ENCODE data around the gene BRSK2.
"Not testable (repeated sequence)": the region's sequence is repeated elsewhere in the genome, so short reads cannot be mapped to it uniquely, and the experiment has no call there.

Gene BRSK2

DNA sequence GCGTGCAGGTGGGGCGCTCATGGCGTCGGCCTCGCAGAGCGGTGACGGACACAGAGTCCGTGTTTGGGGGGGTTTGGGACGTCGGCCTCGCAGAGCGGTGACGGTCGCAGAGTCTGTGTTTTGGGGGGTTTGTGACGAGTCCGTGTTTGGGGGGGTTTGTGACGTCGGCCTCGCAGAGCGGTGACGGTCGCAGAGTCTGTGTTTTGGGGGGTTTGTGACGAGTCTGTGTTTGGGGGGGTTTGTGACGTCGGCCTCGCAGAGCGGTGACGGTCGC lies 20.1 kb downstream of the BRSK2 start:
- DNase-seq (ENCODE audit: low read depth): not testable (repeated sequence)

DNA sequence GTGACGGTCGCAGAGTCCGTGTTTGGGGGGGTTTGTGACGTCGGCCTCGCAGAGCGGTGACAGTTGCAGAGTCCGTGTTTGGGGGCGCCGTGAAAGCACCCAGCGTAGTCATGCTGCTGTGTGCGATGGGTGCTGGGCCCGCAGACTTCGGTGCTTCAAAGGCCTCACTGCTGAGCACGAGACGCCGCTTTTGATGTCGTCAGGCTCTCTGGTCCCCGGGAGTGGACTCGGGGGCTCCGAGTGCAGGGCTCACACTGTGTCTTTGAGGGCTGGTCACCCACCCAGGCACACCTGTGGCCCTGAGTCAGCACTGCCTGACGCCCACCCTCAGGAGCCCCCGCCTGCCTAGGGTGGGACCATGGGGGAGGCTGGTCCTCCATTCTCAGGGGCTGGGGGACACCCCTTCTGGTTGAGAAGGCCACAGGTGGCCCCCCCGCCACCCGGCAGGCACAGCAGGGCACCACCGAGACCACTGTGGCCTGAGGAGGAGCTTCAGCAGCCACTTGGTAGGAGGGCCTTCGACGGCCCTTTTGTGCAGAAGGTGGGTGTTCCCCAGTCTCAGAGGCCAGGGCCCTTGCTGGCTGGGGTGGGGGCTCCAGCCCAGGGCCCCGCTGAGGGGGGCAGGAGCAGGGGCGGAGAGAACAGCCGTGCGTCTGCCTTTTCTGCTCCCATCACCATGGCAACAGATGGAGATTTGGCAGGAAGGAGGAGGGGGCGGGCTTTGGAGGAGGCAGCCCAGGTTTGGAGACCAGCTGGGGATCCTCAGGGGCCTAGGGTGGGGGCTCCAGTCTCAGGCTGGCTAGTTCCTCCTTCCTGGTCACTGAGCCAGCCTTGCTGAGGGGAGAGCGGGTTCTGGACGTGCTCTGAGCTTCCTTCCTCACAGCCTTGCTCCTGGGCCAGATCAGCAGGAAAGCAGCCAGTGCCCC lies 20.9 kb downstream of the BRSK2 start:
- DNase-seq (ENCODE audit: low read depth): no peak

DNA sequence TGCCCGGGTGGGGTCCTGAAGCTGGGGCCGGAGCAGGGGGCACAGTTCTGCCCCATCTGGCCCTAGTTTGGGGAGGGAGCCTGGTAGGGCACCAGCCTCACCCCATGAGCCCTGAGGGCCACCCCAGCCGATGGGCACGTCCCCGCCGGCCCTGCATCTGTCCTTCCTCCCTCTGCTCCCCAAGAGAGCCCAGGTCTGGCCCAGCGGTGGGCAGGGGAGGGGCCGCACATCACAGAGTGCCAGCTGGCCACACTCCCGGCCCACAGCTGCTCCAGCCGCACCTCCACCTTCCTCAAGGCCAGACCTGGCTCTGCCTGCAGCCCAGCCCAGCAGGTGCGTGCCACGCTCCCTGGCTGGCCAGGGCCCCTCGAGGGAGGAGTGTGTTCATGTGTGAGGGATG lies 21.6 kb downstream of the BRSK2 start:
- no peak for DNase-seq (ENCODE audit: low read depth)

DNA sequence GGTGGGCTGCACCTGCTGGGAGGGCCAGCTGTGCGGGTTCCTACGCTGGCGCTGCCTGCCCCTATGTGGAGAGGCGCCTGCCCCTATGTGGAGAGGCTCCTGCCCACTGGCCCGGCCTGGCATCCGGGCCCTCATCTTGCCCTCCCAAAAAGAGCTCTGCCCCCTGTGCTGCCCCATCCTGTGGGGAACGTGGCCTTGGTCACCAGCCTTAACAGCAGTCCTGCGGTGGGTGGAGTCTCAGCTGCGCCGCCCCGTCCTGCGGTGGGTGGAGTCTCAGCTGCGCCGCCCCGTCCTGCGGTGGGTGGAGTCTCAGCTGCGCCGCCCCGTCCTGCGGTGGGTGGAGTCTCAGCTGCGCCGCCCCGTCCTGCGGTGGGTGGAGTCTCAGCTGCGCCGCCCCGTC lies 22.0 kb downstream of the BRSK2 start:
- DNase-seq (ENCODE audit: low read depth): not testable (repeated sequence)

DNA sequence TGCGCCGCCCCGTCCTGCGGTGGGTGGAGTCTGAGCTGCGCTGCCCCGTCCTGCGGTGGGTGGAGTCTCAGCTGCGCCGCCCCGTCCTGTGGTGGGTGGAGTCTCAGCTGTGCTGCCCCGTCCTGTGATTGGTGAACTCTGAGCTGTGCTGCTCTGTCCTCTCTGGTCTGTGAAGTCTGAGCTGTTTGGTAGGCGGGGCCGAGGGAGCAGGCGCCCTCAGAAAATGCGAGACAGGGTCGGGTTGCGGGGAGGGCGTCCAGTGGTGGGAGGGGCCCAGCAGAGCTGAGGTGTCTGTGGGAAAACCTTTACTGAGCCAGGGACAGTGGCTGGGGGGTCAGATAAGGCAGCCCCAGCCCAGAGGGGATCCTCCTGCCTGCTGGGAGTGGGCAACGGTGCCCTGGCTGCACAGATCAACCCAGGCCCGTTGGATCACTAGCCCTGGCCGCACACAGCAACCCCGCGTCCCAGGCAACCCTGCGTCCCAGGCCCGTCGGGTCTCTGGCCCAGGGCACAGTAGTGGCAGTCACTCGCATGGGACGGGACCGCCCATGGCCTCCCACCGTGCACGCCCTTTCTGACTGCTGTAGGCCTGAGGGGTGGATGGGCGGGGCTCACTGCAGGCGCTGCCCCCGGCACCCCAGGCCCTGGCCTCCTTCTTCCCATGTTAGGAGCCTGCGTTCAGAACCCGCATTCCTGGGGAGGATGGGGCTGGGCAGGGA lies 22.8 kb downstream of the BRSK2 start:
- DNase-seq (ENCODE audit: low read depth): no peak

DNA sequence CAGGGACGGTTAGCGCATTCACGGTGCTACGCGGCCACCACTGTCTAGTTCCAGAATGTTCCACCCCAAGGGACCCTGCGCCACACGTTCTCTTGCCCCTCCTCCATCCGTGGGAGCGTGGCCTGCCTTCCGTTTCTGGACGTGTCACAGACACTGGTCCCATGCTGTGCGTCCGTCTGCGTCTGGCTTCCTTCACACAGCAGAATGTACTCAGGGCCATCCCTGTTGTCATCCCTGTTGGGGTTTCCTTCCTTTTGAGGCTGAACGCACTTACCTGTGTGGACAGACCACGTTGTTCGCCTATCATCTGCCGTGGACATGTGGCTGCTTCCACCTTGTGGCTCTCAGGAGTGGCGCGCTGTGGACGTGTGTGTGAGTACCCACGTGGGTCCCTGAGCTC lies 24.9 kb downstream of the BRSK2 start:
- DNase-seq (ENCODE audit: low read depth): no peak

DNA sequence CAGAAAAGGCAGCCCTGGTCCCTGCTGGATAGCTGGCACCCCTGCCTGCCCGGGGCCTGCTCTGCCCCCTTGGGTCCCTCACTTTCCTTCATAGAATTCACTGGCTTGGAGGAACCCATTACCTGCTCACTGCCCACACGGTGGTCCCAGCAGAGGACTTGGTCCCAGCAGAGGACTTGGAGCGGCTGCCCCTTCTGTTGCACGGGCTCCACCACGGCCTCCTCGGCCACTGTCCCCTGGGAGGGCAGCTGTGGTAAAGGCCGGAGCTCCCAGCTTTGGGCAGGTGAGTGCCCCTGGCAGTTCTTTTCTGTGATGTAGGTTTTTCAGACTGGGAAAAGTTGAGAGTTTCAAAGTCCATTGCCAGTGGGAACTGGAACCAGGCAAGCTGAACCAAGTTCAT lies 25.9 kb downstream of the BRSK2 start:
- DNase-seq (ENCODE audit: low read depth): no peak

DNA sequence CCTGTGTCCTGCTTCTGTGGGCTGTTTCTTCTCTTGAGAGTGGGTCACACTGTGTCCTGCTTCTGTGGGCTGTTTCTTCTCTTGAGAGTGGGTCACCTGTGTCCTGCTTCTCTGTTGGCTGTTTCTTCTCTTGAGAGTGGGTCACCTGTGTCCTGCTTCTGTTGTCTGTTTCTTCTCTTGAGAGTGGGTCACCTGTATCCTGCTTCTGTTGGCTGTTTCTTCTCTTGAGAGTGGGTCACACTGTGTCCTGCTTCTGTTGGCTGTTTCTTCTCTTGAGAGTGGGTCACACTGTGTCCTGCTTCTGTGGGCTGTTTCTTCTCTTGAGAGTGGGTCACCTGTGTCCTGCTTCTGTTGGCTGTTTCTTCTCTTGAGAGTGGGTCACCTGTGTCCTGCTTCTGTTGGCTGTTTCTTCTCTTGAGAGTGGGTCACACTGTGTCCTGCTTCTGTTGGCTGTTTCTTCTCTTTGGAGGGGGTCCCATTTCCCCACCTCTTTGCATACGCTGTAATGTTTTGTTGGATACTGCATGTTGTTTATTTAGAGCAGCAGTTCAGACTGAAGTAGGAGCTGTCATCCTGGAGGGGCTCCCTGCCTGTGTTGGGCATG lies 28.6 kb downstream of the BRSK2 start:
- not testable (repeated sequence) for DNase-seq (ENCODE audit: low read depth)

DNA sequence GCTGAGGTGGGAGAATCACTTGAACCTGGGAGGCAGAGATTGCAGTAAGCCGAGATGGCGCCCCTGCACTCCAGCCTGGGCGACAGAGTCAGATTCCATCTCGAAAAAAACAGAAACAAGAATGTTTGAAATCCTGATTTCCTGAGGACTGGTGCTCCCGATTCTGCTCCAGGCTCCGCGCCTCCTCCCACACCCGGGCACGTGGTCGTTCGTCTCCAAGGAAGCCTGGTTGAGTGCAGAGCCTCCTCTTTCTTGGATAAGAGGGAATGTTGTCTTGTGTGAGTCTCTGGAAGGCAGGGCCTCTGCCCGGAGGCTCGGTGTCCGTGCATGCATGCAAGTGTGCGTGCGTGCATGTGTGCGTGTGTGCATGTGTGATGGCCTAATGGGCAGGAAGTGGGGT lies 30.1 kb downstream of the BRSK2 start:
- no peak for DNase-seq (ENCODE audit: low read depth)

DNA sequence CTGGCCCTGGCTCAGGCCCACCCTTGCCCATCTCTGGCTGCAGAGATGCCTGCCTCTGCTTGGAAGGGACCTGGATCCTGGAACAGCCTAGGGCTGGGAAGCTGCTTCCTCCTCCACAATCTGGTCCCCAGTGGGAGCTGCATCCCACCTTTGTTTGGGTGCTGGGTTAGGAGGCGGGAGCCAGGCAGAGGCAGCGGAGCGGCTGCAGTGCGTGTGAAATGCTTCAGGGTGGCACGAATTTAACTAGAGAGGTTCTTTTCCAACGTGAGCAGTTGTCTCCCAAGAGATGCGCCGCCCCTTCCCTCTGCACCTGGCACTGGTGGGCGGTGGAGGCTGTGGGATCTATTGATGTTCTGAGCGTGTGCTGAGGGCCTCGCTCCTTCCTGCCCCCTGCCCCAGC lies 31.6 kb downstream of the BRSK2 start:
- no peak for DNase-seq (ENCODE audit: low read depth)

DNA sequence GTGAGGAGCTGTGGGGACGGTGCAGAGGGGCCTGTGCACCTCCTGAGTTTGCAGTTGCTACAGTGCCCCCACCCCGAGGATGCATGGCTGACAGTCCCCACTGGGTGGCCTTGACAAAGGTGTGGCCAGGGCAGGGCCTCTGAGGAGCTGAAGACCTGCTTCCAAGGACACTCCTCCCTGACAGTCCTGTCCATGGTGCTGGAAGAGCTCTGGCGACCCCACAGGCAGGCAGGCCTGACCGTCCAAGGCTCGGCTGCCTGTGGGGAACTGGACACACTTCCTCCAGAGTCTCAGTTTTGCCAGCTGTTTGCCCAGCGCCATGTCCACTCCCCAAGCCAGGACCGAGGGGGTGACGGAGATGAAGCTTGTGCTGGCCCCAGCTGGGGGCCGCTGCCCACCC lies 32.7 kb downstream of the BRSK2 start:
- DNase-seq (ENCODE audit: low read depth): no peak

DNA sequence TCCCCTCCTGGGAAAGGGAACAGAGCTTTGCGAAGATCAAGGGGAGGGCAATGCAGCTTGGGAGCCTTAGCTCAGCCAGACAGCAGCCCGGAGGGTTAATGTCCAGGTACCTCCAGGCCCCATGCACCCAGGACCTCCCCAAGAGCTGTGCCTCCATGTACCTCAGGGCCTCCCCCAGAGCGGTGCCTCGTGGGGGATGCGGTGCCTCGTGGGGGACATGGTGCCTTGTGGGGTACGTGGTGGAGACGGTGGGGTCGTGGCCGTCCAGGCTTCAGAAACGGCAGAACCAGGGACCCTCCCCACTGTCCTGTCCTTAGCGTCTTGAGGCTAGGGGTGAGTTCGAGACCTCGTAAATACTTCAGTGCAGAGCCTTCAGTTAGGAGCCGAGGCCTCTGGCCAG lies 33.2 kb downstream of the BRSK2 start:
- DNase-seq (ENCODE audit: low read depth): no peak

DNA sequence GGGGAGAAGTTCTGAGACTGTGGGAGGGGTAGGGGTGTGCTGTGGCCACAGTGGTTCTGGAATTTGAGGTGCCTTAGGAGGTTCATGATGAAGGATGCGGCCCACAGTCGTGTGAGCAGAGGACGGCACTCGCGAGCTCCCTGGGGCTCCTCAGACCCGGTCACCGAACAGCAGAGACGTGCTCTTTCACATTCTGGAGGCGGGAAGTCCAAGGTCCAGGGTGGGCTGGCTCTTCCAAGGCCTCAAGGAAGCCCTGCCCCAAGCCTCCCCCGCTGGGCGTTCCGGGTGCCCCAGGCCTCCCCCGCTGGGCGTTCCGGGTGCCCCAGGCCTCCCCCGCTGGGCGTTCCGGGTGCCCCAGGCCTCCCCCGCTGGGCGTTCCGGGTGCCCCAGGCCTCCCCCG lies 33.7 kb downstream of the BRSK2 start:
- not testable (repeated sequence) for DNase-seq (ENCODE audit: low read depth)

DNA sequence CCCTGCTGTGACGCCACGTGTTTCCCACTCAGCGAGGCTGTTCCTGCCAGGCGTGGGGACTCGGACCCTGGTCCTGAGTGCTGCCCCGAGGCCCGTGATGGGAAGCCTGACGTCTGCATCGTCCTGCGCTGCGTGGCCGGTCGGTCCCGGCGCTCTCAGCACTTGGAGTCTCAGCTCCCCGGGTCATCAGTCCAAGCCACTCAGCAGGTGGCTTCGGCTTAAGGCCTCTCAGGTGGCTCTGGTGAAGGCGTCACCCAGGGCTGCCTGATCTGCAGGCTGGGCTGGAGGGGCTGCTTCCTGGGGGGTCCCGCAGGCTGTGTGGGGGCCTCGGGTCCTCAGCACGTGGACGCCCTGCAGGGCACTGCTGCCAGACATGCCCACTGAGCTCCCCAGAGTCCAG lies 35.3 kb downstream of the BRSK2 start:
- DNase-seq (ENCODE audit: low read depth): no peak

DNA sequence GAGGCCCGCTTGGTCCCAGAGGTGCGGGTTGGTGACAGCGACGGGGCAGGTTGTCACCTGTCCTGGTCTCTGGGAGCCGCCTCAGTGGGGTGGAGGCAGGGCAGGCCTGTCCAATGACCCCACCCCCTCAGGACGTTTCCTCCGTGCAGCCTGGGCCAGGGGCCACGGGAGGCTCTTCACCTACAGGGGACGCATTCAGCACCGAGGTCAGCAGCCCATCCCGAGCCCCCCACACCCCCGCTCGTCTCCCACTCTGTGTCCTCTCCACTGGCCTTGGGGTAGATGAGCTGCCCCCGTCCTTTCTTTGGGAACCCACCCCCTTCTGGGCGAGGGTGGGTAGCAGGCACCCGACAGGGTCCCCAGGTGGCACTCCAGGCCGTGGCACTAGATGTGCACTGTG lies 35.7 kb downstream of the BRSK2 start:
- no peak for DNase-seq (ENCODE audit: low read depth)

DNA sequence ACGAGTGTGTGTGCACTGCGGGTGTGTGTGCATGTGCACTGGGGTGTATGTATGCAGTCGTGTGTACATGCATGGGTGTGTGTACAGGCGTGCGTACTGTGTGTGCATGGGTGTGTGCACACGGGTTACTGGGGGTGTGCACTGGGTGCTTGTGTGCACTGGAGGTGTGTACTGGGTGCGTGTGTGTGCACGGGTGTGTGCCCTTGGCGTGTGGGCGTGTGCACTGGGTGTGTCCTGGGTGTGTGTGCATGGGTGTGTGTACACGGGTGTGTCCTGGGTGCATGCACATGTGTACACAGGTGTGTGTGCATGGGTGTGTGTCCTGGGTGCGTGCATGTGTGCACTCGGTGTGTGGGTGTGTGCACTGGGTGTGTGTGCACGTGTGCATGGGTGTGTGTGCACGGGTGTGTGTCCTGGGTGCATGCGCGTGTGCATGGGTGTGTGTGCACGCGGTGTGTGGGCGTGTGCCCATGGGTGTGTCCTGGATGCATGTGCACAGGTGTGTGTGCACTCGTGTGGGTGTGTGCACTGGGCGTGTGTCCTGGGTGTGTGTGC lies 39.1 kb downstream of the BRSK2 start:
- DNase-seq (ENCODE audit: low read depth): no peak

DNA sequence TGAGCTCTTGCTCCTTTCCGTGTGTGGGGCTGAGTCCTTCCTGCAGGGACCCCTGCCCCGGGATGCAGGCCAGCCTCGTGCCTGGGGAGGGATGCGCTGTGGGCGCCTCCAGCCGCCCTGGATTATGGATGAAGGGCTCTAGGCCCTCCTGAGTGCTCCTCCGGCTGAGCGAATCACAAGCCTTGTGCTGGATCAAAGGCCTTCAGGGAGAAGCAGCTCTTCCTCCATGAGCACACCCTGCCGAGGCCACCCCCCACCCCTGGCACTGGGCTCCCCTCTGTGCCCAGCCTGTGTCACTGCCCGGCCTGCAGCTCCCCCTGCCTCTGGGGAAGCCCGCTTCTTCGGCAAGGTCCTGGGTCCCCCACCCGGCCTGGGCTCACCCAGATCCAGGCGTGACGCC lies 43.8 kb downstream of the BRSK2 start:
- no peak for DNase-seq (ENCODE audit: low read depth)

DNA sequence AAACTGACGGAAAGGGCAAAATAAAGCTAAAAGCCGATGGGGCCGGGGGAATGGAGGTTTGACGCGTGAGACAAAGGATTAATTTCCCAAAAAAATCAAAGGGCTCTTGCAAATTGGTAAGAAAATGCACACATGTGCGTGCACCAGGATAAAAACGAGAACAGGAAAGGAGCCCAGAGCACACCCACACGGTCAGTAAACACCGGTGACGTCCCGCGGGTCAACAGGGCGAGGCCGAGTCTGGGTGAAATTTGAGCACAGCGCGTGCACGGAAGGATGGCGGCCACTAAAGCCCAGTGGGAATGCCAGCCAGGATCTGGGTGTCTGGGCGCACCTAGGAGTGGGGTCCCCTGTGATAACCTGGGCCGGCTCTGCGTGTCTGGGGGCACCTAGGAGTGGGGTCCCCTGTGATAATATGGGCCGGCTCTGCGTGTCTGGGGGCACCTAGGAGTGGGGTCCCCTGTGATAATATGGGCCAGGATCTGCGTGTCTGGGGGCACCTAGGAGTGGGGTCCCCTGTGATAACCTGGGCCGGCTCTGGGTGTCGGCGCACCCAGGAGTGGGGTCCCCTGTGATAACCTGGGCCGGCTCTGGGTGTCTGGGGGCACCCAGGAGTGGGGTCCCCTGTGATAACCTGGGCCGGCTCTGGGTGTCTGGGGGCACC lies 44.4 kb downstream of the BRSK2 start:
- DNase-seq (ENCODE audit: low read depth): no peak

DNA sequence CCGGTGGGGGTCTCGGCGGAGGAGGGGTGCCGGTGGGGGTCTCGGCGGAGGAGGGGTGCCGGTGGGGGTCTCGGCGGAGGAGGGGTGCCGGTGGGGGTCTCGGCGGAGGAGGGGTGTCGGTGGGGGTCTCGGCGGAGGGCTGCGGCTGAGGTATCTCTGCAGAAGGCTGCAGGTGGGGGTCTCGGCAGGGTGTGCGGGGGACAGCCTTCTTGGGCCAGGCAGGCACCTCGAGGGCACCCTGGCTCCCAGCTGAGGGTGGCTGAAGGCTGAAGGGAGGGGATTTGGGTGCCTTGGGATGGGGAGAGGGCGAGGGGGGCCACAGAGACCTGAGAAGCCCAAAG lies 45.7 kb downstream of the BRSK2 start:
- not testable (repeated sequence) for DNase-seq (ENCODE audit: low read depth)

DNA sequence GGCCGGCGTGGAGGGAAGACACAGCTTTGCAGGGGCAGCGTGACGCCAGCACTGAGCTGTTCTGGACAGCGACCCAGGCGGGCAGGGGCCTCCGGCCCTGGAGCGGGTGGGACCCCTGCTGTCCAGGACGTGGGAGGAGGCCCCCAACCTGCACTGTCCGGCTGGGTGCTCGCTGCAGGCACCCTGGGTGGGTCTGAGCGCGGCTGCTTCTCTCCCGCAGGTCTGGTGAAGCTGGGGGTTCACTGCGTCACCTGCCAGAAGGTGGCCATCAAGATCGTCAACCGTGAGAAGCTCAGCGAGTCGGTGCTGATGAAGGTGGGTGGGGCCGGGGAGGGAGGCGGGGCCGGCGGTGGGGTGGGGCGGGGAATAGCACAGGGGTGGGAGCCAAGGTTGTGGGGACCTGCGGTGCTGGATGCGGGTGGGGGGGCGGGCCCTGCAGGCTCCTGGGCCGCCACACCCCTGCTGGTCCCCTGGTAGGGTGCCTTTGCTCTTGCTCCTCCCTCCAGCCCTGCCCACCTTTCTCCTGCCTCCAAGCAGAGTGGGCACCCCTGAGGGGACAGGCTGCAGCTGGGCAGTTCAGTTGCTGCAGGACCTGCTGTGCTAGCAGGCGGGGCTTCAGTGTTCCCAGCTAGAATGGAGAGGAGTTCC lies 46.2 kb downstream of the BRSK2 start:
- no peak for DNase-seq (ENCODE audit: low read depth)

DNA sequence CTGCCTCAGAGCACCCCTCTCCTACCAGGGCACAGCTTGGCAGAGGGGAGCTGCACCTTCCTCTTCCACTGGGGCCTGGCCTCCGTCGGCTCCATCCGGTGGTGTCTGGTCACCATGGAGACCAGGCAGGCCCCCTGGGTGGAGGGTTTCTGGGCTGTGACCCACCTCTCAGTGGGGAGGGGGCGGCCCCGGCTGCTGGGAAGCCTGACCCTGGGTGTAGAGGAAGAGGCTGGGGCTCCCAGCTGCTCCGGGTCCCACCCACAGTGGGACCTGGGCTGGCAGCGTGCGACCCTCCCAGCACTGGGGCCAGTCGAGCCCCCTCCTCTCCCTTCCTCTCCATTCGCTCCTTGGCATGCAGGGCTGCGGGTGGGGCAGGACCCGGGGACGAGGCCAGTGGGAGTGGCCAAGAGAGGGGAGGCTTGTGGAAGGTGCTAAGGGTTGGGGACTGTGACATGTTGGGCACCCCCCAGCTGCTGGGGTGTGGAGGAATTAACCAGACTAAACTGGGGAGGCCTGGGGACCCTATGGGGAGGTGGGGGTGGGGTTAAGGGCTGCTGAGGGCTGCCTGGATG lies 46.8 kb downstream of the BRSK2 start:
- no peak for DNase-seq (ENCODE audit: low read depth)

DNA sequence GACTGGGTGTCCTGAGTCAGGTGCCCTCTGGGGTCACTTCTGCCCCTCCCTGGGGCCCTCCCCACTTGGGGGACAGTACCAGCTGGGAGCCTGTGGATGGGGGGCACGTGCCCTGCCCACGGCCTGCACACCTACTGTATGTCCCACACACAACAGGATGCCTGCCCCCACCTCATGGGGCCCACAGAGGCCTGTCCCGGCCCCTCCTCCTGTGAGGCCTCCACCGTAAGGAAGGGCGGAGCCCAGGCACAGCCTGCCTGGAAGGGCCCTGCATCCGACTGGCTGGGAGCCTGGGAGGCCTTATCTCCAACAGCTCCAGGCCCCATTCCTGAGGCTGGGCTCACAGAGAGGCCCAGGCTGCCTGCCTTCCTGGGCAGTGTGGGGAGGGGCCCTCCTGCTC lies 47.8 kb downstream of the BRSK2 start:
- peak; percentile 27 for DNase-seq (ENCODE audit: low read depth)
